HT-29 (cell line): ENCODE results near the gene HSPA1L. TPM values are rescaled to one million over a fixed set of nuclear protein-coding genes. Genes with fewer than 3 reads are reported as not detected.
"Not testable (repeated sequence)": the region's sequence is repeated elsewhere in the genome, so short reads cannot be mapped to it uniquely, and the experiment has no call there.

Experiments
- DNase-seq: peaks from one replicate; pipeline ENCODE4 v3.0.0-alpha.2; 2015; ENCODE audit warnings: low spot score
- total RNA-seq: library from RNA; depleted of rRNA; stranded (reverse); fragments of >200 nt; shearing (Covaris generic); gene quantifications from 2 replicates; pipeline ENCODE4 v1.2.3, GENCODE V29; 2014

Gene HSPA1L
- total RNA-seq, 1 experiment from 2014 or later: 0.64 TPM

DNA sequence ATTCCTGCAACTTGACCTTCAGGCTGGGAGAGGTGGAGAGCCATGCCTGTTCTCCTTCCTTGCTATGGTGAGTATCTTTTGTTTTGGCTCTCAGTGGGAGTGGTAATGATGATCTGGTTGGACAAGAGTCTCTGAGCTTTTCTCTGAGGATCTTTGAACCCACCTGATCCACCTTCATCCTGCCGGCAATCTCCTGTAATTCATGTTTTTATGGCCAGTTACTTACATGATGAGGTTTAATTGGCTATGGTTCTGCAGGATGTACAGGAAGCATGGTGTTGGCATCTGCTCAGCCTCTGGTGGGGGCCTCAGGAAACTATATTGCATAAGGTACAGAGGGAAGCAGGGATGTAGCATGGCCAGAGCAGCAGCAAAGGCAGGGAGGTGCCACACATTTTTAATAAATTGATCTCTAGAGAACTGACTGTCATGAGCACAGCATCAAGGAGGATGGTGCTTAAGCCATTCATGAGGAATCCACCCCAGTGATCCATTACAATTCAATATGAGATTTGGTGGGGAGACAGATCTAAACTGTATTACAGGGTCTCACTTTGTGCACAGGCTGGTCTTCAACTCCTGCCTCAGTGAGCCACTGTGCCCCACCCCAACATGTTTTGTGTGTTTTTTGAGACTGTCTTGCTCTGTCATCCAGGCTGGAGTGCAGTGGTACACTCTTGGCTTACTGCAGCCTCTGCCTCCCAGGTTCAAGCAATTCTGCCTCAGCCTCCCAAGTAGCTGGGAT is 22.5 kb upstream of the HSPA1L start:
- DNase-seq: no peak

DNA sequence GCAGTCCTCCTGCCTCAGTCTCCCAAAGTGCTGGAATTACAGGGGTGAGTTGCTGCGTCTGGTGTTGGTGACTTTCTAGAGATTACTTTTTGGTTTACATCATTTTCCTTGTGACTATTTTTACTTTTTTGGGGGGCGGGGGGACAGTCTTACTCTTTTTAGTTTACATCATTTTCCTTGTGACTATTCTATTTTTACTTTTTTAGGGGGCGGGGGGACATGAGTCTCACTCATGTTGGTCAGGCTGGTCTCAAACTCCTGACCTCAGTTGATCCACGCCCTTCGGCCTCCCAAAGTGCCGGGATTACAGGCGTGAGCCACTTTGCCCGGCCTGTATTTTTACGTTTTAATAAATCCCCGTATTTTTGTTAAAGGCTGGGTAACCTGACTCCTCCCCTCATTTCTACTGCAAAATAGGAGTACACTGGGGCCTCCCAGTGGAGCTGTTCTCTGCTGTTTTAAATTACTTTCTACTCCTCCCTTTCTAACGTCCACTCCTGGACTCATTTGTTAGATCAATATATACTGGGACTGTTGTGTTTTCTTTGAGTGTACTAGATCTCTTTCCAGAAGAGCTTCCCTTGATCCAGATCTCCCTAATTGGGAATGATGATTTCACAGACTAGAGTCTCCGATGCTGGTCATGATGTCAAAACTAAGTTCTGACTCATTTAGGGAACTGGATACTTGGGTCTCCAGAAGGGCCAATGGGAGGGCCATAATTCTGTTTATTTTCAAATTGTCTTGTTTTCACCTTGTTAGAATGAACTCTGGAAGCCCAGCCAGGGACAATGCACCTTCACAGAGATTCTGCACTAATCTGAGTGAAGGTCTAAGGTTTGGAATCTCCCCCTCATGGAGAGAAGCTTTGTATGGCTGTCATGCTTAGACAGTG is 21.6 kb upstream of the HSPA1L start:
- DNase-seq: peak; percentile 30

DNA sequence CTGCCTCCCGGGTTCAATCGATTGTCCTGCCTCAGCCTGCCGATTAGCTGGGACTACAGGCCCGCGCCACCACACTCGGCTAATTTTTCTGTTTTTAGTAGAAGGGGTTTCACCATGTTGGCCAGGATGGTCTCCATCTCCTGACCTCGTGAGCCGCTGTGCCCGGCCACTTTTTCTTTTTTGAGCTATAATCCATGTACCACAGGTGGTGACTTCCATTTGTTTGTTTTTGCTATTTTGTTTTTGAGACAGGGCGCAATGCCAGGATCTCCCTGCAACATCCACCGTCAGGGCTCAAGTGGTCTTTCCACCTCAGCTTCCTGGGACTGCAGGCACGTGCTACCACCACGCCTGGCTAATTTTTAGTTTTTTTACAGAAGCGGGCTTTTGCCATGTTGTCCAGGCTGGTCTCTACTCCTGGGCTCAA is 21.0 kb upstream of the HSPA1L start:
- DNase-seq: no peak

DNA sequence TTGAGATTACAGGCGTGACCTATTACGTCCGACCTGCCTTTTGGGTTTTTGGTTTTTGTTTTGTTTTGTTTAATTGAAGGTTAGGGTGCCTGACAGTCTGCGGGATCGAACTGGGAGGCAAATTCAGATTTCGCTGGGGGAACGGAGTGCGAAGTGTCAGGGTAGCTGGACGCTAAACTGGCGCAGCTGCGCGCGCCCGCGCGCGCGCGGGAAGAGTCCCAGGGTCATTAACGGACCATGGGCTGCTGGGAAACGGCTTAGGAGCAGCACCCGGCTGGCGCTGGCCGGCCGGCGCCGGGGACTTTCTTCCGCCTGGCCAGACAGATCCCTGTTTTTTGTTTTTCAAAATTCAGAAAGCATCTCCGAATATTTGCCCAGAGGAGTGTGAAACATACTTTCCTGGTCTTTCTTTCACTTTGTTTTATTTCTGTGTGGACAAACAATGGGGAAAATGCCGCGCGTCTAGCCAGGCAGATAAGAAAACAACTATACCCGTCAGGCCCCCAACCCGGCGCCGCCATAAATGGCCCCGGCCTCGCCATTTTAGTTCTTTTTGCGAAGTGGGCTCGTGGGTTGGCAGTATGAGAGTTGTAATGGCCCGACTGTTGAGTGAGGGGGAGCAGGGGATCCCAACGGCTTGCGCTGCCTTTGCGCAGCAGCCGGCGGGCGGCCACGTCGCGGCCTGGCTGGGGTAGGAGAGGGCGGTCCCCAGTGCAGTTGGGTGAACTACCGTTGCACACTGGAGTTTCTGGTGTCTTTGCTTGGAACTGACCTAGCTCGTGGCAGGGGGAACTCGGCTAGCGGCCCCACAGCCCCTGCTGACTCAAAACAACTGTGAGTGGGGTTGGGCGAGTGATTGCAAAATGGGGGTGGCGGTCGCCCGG is 19.5 kb upstream of the HSPA1L start:
- peak; percentile 96 for DNase-seq

DNA sequence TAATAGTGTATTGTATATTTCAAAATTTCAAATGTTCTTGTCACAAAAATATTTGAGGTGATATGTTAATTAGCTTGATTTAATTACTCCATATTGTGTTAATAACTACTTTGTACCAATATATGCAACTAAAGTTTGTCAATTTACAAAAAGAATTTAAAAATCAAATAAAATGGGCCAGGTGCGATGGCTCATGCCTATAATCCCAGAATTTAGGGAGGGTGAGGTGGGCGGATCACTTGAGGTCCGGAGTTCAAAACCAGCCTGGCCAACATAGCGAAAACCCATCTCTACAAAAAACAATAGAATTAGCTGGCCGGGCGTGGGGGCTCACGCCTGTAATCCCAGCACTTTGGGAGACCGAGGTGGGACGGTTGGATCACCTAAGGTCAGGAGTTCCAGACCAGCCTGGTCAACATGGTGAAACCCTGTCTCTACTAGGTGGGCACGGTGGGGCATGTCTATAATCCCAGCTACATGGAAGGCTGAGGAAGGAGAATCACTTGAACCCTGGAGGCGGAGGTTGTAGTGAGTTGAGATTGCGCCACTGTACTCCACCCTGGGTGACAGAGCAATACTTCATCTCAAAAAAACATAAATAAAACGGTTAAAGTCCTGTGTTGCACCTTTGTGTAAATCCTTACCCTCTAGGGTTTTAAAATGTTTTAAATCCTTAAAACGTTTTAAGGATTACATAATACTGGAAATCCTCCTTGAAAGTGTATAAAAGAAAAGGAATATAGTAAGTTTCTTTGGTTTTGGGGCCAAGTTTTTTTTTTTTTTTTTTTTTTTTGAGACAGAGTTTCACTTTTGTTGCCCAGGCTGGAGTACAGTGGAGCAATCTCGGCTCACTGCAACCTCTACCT is 16.5 kb upstream of the HSPA1L start:
- DNase-seq: peak; percentile 16

DNA sequence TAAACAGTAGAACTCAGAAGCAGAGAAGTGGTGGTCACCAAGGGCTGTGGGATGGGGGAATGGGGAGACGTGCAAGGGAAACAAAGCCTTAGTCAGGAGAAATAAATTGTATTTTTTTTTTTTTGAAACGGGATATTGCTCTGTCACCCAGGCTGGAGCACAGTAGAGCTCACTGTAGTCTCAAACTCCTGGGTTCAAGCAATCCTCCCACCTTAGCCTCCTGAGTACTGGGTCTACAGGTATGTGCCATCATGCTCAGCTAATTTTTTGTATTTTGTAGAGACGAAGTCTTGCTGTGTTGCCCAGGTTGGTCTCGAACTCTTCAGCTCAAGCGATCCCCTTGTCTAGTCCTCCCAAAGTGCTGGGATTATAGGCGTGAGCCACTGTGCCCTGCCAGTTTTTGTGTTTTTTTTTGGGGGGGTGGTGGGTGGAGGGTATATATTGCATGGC is 15.8 kb upstream of the HSPA1L start:
- DNase-seq: peak; percentile 7

DNA sequence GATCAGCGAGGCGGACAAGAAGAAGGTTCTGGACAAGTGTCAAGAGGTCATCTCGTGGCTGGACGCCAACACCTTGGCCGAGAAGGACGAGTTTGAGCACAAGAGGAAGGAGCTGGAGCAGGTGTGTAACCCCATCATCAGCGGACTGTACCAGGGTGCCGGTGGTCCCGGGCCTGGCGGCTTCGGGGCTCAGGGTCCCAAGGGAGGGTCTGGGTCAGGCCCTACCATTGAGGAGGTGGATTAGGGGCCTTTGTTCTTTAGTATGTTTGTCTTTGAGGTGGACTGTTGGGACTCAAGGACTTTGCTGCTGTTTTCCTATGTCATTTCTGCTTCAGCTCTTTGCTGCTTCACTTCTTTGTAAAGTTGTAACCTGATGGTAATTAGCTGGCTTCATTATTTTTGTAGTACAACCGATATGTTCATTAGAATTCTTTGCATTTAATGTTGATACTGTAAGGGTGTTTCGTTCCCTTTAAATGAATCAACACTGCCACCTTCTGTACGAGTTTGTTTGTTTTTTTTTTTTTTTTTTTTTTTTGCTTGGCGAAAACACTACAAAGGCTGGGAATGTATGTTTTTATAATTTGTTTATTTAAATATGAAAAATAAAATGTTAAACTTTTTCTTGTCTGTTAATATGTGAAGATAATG is 14.7 kb upstream of the HSPA1L start:
- DNase-seq: peak; percentile 70

DNA sequence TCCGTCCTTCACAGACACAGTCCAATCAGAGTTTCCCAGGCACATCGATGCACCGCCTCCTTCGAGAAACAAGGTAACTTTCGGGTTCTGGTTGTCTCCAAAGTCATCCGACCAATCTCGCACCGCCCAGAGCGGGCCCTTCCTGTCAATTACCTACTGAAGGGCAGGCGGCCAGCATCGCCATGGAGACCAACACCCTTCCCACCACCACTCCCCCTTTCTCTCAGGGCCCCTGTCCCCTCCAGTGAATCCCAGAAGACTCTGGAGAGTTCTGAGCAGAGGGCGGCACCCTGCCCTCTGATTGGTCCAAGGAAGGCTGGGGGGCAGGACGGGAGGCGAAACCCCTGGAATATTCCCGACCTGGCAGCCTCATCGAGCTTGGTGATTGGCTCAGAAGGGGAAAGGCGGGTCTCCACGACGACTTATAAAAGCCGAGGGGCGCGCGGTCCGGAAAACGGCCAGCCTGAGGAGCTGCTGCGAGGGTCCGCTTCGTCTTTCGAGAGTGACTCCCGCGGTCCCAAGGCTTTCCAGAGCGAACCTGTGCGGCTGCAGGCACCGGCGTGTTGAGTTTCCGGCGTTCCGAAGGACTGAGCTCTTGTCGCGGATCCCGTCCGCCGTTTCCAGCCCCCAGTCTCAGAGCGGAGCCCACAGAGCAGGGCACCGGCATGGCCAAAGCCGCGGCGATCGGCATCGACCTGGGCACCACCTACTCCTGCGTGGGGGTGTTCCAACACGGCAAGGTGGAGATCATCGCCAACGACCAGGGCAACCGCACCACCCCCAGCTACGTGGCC is 12.4 kb upstream of the HSPA1L start, which contains the start of gene HSPA1B:
HSPA1B (plus strand) TSS at position 453 of the 794 bp plus-strand sequence; CDS start at position 666, 213 bp downstream.
- peak; percentile 99 for DNase-seq

DNA sequence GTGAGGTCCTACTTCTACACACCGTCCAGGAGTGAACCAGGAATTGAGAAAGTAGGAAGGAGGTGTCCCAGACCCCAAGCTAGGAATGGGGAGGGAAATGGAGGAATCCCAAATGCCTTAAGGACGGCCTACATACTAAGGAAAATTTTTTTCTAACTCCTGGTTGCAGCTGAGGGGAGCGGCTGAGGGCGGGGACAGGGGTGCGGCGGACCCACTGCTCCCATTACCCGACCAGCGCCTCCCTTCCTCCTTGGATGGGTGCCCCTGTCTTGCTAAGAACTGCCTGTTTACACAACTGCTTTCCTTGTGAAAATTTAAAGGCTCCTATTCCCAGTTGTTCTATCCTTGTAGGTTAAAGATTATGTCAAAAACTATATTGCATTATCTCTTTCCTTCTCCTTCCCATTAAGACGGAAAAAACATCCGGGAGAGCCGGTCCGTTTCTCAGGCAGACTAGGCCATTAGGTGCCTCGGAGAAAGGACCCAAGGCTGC is 11.8 kb upstream of the HSPA1L start:
- peak; percentile 92 for DNase-seq

DNA sequence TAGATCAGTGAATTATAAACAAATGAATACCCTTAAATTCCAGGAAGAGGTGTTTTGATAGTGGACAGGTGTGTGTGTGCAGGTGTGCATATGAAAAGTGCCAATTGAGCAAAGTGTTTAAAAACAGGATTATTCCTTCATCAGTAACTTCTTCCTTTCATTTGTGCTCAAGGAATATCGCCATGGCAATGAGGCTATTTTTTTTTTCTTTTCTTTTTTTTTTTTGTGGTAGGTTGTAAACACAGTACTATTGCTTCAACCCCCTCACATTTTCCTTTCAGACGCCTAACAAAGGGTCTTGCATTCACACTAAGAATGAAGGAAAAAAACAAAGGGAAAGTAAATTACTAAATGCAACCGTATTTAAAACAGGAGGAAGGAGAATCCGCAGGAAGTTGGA is 10.5 kb upstream of the HSPA1L start:
- DNase-seq: no peak

DNA sequence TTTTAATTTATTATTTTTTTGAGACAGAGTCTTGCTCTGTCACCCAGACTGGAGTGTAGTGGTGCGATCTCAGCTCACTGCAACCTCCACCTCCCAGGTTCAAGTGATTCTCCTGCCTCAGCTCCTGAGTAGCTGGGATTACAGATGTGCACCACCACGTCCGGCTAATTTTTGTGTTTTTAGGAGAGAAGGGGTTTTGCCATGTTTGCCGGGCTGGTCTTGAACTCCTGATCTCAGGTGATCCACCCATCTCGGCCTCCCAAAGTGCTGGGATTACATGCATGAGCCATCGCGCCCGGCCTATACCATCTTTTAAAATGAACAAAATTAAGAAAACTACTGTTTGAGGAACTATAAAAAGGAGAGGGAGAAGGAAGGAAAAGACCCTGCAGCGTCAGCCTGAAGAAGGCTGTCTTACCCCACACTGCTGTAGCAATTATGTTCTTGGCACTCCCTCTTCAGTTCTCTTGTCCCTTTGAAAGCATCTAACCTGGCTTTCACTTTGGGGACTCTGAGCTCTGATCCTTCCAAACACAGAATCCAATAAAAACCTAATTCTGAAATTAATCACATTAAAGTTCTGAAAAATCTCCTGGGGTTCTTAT is 8.6 kb upstream of the HSPA1L start:
- DNase-seq: not testable (repeated sequence)

DNA sequence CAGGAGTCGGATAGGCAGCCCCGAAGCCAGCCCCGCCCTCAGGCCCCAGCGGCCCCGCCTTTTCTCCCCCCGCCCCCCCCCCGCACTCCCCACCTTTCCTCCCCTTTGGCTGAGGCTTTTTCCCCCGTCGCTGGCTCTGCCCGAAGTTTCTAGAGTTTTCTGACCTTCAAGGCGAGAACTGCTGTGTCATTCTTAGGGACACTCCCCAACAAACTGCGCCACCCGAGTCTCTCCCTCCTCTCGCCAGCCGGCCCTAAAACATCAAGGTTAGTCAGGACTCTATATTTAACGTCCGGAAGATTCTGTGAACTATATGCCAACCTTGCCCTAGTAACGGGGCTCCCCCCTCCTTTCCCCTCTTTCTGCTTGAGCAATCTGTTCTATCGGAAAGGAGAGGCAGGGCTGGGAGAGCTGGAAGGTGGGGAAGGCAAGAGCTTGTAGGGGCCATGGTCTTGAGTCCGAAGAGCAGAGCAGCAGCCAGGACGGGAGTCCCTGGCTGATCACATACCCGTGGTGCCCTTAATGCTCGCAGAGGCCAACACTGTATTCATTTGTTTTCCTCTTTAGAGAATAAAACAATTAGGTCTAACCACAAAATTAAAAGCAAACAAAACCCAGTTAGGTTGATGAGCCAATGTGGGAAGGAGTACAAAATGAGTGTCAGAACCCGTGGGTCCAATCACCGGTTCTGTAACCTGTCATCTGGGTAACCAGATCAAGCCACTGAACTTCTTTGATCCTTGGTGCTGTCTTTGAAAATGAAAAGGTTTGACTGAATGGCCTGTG is 7.1 kb upstream of the HSPA1L start:
- peak; percentile 98 for DNase-seq

DNA sequence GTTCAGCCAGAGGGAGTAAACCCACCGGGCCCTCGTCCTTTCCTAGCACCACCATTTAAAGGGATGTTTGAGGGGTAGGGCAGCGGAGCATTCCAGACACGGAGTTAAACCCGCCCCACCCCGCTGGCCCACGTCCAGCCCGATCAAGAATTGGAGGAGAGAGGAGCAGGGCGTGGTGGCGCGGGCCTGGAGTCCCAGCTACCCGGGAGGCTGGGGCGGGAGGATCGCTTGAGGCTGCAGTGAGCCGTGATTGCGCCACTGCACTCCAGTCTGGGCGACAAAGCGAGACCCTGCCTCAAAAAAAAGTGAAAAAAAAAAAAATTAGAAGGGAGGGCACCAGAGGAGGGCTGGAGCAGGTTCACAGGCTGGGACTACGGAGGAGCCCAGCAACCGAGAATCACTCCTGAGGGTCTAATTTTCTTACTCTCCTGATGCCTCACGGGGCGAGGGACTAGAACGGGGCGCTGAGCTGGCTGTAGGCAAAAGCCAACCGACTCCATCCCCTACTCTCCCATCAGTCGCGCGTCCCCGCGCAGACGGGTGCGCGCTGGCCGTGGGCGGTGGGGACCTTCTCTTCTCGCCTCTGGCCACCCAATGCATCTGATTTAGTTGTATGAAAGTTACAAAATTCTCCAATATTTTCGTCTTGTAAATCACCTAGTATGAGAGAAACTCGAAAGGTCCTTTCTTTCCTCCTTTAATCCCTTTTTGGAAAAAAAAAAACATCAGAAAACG is 6.4 kb upstream of the HSPA1L start:
- peak; percentile 83 for DNase-seq

DNA sequence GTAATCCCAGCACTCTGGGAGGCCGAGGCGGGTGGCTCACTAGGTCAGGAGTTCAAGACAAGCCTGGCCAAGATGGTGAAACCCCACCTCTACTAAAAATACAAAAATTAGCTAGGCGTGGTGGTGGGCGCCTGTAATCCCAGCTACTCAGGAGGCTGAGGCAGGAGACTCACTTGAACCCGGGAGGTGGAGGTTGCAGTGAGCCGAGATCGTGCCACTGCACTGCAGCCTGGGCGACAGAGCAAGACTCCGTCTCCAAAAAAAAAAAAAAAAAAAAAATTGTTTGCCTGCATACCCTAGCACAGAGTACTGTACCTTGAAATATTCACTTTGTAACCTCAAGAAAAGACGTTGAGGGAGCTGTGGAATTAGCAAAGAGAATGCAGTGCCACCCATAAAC is 5.3 kb upstream of the HSPA1L start:
- DNase-seq: not testable (repeated sequence)

DNA sequence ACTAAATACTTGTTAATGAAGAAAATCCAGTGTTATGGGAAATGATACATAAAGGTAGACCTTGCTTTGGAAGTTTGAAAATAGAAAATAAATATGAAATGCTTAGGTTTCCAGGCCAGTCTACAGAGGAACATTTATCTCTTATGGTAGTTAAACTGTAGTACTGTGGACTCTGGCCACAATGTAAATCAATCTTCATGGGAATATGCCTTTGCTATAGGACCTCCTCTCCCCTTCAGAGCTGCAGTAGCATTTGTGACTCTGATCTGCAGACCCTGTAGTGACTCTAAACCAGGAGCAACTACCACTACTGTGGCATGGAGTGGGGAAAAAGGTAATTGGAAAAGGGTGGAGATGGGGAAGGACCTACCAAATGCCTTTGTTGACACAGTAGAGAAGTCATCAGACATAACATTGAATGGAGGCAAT is 4.8 kb upstream of the HSPA1L start:
- no peak for DNase-seq

DNA sequence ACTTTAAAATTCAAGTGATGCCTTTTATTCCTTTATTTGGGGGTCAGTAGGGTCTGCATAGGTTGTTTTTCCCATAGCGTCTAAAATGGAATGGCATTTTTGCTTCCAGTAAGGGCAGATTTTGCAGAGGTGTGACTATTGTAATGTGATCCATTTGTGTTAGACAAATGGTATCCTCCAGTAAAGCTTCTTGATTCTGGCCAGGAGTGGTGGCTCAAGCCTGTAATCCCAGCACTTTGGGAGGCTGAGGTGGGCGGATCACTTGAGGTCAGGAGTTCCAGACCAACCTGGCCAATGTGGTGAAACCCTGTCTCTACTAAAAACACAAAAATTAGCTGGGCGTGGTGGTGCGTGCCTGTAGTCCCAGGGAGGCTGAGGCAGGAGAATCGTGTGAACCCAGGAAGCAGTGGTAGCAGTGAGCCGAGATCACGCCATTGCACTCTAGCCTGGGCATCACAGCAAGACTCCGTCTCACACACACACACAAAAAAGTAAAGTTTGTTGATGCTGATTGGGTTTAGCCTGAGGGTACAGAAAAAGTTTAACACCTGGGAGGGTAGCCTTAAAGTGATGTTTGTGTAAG is 2.9 kb upstream of the HSPA1L start:
- not testable (repeated sequence) for DNase-seq
